Right atrium auricular region (tissue), 2 donors: Measurements from ENCODE around the gene SRSF9. TPM values are rescaled to one million over a fixed set of nuclear protein-coding genes. Genes with fewer than 3 reads are reported as not detected.

Source experiments
- DNase-seq: peaks from one replicate; pipeline ENCODE4 v3.0.0-alpha.2; 2019; ENCODE audit warnings: low spot score
- H3K27ac ChIP-seq, 2 donors: fragments of 200-600 bp; sonication (generic); 1 replicate in 1 of 2; 2 replicates in 1 of 2; pipeline ENCODE4 v1.5.1; 2016 to 2019
- H3K27me3 ChIP-seq, 2 donors: fragments of 200-600 bp; sonication (generic); one replicate each; pipeline versions ENCODE4 v1.5.1 to v1.6.0; 2017 to 2019
- H3K36me3 ChIP-seq: fragments of 200-600 bp; sonication (generic); one replicate; pipeline ENCODE4 v1.5.1; 2016
- H3K4me1 ChIP-seq, 2 donors: fragments of 200-600 bp; sonication (generic); one replicate each; pipeline versions ENCODE4 v1.5.1 to v1.6.0; 2017 to 2019
- H3K4me3 ChIP-seq, 2 donors: fragments of 200-600 bp; sonication (generic); 1 replicate in 1 of 2; 2 replicates in 1 of 2; pipeline ENCODE4 v1.5.1; 2017 to 2019; ENCODE audit warnings: mild to moderate bottlenecking in 1 of 2, moderate library complexity in 1 of 2
- H3K9me3 ChIP-seq, 2 donors: fragments of 200-600 bp; sonication (generic); one replicate each; pipeline ENCODE4 v1.5.1; 2019
- total RNA-seq, 2 donors: library from RNA; depleted of rRNA; stranded (reverse); fragments of >200 nt; gene quantifications; one replicate each; pipeline ENCODE4 v1.1.0, GENCODE V29; 2016
- TF ChIP-seq, protein P1 (sequence below), 2 donors: fragments of 200-600 bp; sonication (generic); IDR thresholded peaks; one replicate each; pipeline ENCODE4 v1.5.1; 2019; ENCODE audit warnings: antibody characterized with exemption in 2 of 2

The SRSF9 gene
- total RNA-seq, 2 donors from 2014 or later = 18.7 to 31.4 TPM

DNA sequence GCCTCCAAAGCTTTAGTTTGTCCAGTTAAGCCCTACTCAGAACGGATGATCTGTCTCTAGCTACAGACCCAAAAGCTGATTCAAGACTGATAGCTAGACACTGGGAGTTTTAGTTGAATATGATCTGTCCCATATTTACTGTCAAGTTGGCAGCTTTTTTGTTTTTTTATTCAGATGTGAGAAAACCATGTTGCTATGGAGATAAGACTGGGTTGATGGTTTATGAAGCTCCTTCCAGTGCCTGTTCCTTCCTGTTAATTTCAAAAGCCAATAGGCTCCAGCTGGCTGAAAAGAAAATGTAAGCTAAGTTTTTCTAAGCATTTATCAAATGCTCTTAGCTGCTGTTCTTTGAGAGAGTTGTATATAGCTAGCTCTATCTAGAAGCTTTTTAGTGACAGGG, 31.0 kb upstream of the SRSF9 start:
- DNase-seq = no peak
- Histone ChIP-seq H3K4me1 (peaks cover 0 to 16% of the 10 kb centered on the region in 2 donors), H3K27me3 (no peaks in the 10 kb centered on the region), H3K36me3 (peaks cover 44% of the 10 kb centered on the region), H3K9me3 (no peaks in the 10 kb centered on the region), H3K4me3 (no peak overlapping the region), H3K27ac (no peak overlapping the region)
- TF ChIP-seq, protein P1, sequence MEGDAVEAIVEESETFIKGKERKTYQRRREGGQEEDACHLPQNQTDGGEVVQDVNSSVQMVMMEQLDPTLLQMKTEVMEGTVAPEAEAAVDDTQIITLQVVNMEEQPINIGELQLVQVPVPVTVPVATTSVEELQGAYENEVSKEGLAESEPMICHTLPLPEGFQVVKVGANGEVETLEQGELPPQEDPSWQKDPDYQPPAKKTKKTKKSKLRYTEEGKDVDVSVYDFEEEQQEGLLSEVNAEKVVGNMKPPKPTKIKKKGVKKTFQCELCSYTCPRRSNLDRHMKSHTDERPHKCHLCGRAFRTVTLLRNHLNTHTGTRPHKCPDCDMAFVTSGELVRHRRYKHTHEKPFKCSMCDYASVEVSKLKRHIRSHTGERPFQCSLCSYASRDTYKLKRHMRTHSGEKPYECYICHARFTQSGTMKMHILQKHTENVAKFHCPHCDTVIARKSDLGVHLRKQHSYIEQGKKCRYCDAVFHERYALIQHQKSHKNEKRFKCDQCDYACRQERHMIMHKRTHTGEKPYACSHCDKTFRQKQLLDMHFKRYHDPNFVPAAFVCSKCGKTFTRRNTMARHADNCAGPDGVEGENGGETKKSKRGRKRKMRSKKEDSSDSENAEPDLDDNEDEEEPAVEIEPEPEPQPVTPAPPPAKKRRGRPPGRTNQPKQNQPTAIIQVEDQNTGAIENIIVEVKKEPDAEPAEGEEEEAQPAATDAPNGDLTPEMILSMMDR (IDR thresholded peaks at IDR 0.05) = no peak

GRCh38 chr12:120498870-120499515, 29.4 kb upstream of the SRSF9 start:
- no peak for DNase-seq
- Histone ChIP-seq H3K36me3 (peaks cover 43% of the 10 kb centered on the region), H3K4me1 (peaks cover 0 to 26% of the 10 kb centered on the region in 2 donors), H3K27me3 (no peaks in the 10 kb centered on the region), H3K4me3 (no peak overlapping the region), H3K27ac (no peak overlapping the region), H3K9me3 (no peaks in the 10 kb centered on the region)
- TF ChIP-seq, protein P1 (IDR thresholded peaks at IDR 0.05) = no peak

DNA sequence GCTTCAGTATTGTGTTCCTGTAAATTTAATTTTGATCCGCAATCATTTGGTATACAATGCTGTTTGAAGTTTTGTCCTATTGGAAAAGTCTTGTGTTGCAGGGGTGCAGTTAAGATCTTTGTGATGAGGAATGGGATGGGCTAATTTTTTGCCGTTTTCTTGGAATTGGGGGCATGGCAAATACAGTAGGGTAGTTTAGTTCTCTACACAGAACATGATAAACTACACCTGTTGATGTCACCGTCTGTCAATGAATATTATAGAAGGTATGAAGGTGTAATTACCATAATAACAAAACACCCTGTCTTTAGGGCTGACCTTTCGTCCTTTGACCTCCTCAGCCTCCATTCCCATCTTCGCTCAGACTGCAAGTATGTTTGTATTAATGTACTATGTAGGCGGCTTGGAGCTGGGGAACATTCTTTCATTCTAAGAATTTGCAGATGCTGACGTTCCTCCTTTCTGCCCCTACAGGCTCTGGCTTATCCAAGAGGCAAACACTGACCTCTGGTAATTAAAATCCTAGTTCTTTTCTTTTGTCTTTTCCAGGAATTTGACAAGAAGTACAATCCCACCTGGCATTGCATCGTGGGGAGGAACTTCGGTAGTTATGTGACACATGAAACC, 28.1 kb upstream of the SRSF9 start:
- Histone ChIP-seq H3K27ac (peak overlapping the region in 1 of 2 donors; percentile 89), H3K36me3 (peaks cover 29% of the 10 kb centered on the region), H3K27me3 (no peaks in the 10 kb centered on the region), H3K4me1 (peaks cover 0 to 26% of the 10 kb centered on the region in 2 donors), H3K4me3 (peak overlapping the region; percentile 85 to 93), H3K9me3 (no peaks in the 10 kb centered on the region)
- TF ChIP-seq, protein P1 (IDR thresholded peaks at IDR 0.05) = no peak
- DNase-seq = no peak

DNA sequence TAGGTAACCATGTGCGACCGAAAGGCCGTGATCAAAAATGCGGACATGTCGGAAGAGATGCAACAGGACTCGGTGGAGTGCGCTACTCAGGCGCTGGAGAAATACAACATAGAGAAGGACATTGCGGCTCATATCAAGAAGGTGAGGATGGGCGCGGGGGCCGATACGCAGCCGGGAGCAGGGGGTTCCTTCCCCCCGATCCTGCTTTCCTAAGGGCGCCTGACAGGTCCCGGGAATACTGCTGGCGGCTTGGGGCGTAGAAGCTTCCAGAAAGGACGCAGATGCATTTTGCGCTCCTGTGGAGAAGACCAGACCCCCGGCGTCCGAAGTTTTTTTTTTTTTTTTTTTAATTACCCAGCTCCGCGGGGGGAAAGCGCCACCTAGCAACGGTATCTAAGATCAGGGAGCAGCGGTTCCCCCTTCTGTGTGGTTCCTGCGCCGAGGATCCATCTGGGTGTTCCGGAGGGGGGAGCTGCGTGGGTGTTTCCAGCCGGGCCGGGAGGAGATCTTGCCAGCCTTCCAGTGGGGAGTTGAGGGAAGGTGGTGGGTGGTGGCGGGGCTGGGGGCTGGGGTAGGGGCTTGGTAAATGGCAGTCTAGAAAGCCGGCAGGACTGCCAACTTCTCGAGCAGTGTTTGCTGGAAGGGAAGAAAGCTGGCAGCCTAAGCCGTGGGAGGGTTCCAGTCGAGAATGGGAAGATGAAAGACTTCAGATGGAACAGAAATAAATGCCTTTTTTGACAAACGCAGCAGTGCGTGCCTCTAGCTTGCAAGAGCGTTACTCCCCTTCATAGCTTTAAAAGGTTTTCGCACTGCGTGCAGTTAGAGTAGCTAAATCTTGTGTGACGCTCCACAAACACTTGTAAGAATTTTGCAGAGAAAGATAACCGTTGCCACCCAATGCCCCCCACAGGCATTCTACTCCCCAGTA, 27.1 kb upstream of the SRSF9 start:
- no peaks in the 10 kb centered on the region for H3K27me3 ChIP-seq
- peak overlapping the region; percentile 82 to 89 for H3K27ac ChIP-seq
- peaks cover 0 to 26% of the 10 kb centered on the region in 2 donors for H3K4me1 ChIP-seq
- H3K4me3 ChIP-seq = peak overlapping the region; percentile 85 to 93
- peaks cover 26% of the 10 kb centered on the region for H3K36me3 ChIP-seq
- H3K9me3 ChIP-seq = no peaks in the 10 kb centered on the region
- TF ChIP-seq, protein P1 (IDR thresholded peaks at IDR 0.05) = peak in 1 of 2 donors; percentile 31
- DNase-seq = peak; percentile 76

GRCh38 chr12:120495731-120496412, 26.3 kb upstream of the SRSF9 start, which contains the start of gene DYNLL1:
DYNLL1 (plus strand) TSS chr12:120496113; CDS start chr12:120496422, 309 bp downstream.
- TF ChIP-seq, protein P1 (IDR thresholded peaks at IDR 0.05) = no peak
- no peaks in the 10 kb centered on the region for H3K27me3 ChIP-seq

More at GRCh38 chr12:120495731-120496412, 26.3 kb upstream of the SRSF9 start, which contains the start of gene DYNLL1:
- H3K4me3 ChIP-seq = peak within 1 kb of the TSS; percentile 85 to 93
- peak within 1 kb of the TSS; percentile 82 to 89 for H3K27ac ChIP-seq
- H3K9me3 ChIP-seq = no peaks in the 10 kb centered on the region
- peaks cover 0 to 26% of the 10 kb centered on the region in 2 donors for H3K4me1 ChIP-seq
- peaks cover 26% of the 10 kb centered on the region for H3K36me3 ChIP-seq
- DNase-seq = peak; percentile 96
